GM13977 (cell line): ENCODE measurements around the gene ECI2.

Source experiments
- DNase-seq: peaks from one replicate; pipeline ENCODE4 v3.0.0; 2012; ENCODE audit warnings: low spot score
- in situ Hi-C: fragments of 300-500 bp; cut with MboI; formaldehyde crosslinking; loops from one replicate; pipeline ENCODE4 v1.12.0; 2022; ENCODE audit warnings: low sequenced_read_pairs, low pct_unique_long_range_greater_than_20kb, mixed read lengths, inconsistent platforms; ENCODE audit not compliant: unreplicated experiment
- TF ChIP-seq, protein P1 (sequence below): IDR thresholded peaks from 2 replicates; pipeline ENCODE4 v1.5.1; 2012; ENCODE audit warnings: mild to moderate bottlenecking, control low read depth; ENCODE audit not compliant: insufficient read depth; ENCODE audit errors: extremely low read depth, missing control alignments

Gene ECI2

DNA sequence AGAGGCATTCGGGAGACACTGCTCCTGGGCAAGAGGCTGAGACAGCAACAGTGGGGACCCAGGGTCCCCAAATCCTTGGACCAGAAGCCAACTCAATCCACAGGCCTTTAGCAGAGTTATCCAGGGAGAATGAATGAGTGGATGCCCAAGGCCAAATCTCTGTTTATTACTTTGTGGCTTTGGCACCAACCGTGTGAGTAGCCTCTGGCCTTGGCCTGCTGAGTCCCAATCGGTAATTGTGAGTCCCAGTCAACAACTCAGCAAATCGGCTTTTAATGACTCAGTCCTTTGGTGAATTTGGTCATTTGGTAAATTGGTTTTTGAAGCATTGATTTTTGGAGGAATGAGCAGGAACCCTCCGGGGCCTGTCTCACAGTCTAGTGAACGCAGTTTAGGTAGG lies 29.1 kb upstream of the ECI2 start:
- no peak for DNase-seq
- in situ Hi-C loops, result loop anchor here (25.0 kb wide), 1 partner anchor 427 kb away; no protein-coding TSS in a partner anchor
- TF ChIP-seq, protein P1, sequence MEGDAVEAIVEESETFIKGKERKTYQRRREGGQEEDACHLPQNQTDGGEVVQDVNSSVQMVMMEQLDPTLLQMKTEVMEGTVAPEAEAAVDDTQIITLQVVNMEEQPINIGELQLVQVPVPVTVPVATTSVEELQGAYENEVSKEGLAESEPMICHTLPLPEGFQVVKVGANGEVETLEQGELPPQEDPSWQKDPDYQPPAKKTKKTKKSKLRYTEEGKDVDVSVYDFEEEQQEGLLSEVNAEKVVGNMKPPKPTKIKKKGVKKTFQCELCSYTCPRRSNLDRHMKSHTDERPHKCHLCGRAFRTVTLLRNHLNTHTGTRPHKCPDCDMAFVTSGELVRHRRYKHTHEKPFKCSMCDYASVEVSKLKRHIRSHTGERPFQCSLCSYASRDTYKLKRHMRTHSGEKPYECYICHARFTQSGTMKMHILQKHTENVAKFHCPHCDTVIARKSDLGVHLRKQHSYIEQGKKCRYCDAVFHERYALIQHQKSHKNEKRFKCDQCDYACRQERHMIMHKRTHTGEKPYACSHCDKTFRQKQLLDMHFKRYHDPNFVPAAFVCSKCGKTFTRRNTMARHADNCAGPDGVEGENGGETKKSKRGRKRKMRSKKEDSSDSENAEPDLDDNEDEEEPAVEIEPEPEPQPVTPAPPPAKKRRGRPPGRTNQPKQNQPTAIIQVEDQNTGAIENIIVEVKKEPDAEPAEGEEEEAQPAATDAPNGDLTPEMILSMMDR, result no peak

DNA sequence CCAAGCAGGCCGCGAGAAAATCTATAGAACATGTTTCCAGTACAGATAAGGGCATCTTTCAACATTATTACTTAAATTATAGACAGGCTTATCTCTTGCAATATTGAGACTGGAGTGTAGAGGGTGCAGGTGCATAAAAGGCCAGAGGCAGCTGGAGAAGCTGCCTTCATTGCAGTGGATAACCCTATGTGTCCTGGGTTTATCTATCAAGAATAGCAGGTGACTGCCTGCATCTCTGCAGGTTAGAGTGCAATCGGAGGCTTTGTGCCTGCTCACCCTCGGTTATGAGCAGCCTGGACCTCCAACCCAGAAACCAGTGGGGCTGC lies 28.7 kb upstream of the ECI2 start:
- in situ Hi-C loops, result loop anchor here (25.0 kb wide), 1 partner anchor 427 kb away; no protein-coding TSS in a partner anchor
- TF ChIP-seq, protein P1, result no peak

DNA sequence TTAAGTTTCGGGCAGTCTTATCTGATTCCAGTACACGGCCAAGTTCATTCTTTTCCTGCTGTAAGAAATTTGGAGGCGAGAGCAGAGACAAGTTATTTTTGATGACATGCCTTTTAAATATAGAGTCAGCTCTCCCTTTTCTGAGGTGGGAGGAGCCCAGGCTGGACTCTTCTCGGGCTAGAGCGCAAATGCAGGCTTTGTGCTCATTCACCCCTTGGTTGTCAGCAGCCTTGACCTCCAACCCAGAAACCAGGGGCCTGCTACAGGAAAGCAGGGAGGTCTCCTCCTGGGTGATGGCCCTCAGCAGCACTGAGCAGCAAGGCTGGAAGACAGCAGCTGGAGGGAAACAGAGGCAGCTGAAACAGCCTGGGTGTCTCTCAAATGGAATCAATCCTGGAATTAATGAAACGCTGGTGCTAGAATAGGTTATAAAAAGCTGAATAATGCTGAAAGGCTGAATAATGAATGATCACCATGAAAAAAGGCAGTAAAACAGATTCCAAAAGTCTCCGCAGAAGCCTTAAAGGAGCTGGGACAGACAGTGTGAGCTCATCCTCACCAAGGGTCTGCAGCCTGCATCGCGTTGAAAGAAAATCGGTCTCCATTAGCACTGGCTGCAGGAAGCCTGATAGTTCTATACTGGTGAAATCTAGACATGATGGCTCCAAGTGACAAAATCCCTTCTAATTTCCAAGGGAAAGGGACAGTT lies 28.2 kb upstream of the ECI2 start:
- in situ Hi-C loops, result loop anchor here (25.0 kb wide), 1 partner anchor 426 kb away; no protein-coding TSS in a partner anchor
- DNase-seq, result no peak
- TF ChIP-seq, protein P1, result no peak

More for the DNA sequence above, 28.7 kb upstream of the ECI2 start:
- DNase-seq, result no peak

DNA sequence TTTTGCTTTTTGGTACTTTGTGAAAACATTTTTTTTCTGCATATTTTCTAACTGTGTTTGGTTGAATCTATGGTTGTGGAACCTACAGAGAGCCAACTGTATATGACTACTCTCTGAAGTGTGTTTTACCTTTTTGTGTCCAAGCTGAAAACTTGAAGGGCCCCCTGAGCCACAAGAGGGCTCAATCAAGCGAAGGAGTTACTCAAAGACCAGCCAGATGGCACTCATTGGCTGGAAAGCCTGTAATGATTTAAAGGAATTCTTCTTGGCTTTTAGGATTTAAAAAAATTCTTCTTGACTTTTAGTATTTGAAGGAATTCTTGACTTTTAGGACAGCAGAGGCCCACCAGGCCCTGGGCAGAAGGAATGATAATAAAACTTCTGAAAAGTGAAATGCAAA lies 27.0 kb upstream of the ECI2 start:
- DNase-seq, result no peak
- TF ChIP-seq, protein P1, result no peak
- in situ Hi-C loops, result loop anchor here (25.0 kb wide), 1 partner anchor 425 kb away; no protein-coding TSS in a partner anchor

DNA sequence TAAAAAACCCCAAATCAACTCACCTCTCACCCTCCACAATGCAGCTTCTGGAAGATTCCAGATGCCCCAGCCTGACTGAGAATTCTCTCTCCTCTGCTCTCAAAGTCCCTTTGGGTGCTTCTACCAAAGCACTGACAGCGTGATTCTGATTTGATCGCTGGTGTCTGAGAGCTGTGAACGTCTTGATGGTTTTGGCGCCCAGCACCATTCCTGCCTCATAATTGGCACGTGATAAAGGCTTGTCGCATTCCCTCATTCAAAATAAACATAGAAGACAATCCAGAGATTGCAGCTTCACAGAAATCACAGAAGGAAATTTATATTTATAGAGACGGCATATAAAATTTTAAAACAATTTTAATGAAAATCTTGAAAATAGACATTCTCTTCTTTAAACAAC lies 24.1 kb upstream of the ECI2 start:
- DNase-seq, result no peak
- in situ Hi-C loops, result loop anchor here (25.0 kb wide), 1 partner anchor 422 kb away; no protein-coding TSS in a partner anchor
- TF ChIP-seq, protein P1, result no peak

DNA sequence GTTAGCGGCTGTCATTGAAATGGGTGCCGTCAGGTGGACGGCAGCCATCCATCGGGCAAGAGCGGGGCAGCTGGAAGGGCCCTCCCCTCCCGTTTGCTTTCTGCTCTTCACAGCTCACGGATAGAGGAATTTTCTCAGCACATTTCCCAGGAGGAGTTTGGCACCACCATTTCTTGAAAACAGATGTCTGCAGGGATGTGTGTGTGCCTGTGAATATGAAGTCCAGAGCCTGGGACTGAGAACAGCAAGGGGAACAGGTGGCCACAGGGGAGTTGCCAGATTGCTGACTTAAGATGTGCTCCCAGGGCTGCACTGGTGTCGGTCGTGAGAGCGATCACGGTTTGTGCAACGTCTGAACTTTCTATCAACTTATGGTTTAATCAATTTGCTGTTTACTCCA lies 22.1 kb upstream of the ECI2 start:
- in situ Hi-C loops, result loop anchor here (25.0 kb wide), 1 partner anchor 420 kb away; no protein-coding TSS in a partner anchor
- no peak for DNase-seq

More for the DNA sequence above, 22.1 kb upstream of the ECI2 start:
- TF ChIP-seq, protein P1, result no peak
